Activated CD4-positive, alpha-beta T cell treated with anti-CD3 and anti-CD28 coated beads, Interleukin-2, amount 50 U/mL, for 48 hours (primary cell): Measurements from ENCODE around the gene PPME1.

Experiments
- DNase-seq, 2 experiments: peaks; one replicate each; pipeline ENCODE4 v3.0.0-alpha.2; 2020

Gene PPME1

DNA sequence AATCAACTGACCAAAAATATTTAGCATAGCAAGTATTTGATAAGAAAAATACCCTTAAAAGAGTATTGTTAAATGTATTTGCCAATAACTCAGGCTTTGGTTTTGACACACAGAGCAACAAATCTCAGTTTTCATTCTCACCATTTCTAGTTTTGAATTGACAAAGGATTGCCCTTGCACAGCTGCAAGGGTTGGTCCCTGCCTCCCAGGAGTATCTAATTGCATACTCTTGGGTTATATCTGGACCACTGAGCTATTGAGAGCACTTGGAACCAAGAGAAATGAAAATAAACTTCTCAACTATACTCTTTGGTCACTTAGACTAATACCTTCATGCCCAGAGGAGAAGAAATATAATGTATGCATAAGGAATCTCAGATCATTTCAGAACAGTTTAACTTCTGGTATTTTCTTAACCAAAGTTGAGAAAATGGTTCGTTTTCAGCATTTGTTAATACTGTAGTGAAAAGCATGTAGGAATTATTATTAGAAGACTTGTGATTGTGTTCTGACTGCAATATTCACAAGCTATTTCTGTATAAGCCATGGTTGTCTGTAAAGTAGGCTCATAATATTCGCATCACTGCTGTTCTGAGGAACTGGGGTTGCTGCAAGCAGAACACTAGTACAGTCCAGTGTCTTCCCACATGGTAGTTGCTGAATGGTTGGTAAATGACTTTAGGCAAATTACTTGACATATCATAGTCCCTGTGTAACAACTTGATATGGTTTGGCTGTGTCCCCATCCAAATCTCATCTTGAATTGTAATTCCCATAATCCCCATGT is 8.2 kb upstream of the PPME1 start:
- no peak for DNase-seq

DNA sequence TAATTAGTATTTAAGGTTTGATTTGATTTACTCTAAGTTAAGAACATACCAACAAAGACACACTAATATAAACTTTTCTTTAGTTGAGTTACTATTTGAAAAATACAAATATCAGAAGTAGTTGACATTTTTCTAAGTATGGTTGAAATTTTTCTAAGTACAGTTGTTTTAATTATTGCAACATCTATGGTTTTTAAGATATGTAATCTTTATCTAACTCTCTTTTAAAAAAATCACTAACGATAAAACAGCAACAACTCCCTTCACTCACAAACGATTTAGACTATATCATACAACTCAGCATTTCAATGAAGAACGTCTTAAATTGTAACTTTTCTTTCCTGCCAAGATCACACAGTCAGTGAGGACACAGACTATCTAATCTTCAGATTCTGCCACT is 2.3 kb upstream of the PPME1 start:
- no peak for DNase-seq

GRCh38 chr11:74169738-74170458 is 1.2 kb upstream of the PPME1 start:
- DNase-seq: no peak

DNA sequence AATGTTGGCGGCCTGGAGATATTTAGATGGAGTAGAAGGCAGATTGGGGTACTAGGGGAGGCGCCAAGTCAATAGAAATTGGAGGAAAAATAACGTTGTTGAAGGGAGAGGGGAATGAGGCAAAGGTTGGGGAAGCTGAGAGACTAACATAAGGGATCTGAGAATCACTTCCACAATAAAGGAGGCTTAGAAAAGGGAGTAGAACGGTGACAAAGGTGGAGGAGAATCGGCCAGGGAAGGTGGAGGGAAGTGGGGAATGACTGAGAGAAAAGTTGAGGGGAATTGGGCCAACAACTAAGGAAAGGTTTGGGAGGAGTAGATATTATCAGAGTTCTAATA is 510 bp downstream of the PPME1 start:
- DNase-seq: no peak

DNA sequence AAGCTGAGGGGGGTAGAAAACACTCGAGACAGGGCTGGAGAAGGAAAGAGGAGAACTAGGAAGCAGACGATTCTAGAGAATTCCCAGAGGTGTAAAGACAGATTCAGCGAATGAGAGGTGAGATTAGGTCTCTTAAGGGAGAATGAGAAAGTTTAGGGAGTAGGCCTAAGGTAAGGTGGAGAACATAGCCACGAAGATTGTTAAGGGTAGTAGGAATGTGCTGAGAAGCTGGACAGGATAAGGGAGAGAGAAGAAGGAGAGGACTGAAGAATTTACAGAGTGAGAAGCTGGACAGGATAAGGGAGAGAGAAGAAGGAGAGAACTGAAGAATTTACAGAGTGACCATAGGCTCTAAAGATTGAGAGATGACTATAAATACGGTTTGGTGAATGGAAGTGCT is 908 bp downstream of the PPME1 start:
- DNase-seq: no peak

DNA sequence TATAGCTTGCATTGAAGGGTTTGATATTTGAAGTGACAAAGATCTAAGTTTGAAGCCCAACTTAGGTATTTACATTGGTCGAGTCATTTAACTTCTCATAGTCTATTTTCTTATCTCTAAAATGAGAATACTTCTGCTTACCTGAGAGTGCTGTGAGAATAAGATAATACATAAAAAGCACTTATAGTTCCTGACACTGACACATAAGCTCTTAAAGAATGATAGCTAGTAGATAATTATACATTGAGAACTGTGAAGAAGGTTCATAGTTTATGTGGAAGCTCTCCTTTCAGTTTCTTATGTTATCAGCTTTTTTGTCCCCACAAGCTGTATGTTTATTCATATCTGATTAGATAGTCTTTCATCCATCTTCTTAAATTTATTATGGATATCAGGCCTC is 4.8 kb downstream of the PPME1 start:
- DNase-seq: no peak

DNA sequence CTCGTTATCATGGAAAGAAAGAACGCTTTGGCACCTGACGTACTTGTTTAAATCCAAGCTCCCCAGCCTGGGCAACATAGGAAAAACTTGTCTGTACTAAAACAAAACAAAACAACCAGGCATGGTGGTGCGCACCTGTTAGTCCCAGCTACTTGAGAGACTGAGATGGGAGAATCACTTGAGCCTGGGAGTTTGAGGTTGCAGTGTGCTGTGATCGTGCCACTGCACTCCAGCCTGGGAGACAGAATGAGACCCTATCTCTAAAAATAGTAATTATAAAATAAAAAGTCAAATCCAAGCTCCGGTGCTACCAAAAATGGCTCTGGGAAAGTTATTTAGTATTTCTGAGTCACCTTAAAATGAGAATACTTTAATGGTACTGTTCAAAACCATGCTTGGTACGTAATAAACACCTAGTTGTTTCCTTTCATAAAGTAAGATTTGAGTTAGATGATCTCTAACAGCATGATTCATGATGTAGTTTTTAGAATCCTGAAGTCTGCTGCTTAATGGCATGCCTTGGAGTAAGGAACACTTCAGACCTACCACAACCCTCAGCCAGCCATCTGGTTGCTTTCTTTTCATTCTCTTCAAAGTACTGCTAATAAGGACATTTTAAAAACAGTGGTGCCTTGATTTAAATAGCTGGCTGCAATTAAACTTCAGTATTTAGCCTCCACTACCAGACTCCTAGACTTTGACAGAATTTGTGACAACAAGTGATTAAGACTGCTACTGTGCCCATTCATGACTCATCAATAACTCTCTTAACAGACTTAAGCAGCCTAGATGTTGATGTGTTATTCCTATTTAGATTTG is 8.4 kb downstream of the PPME1 start:
- no peak for DNase-seq

- no peak for DNase-seq
Observed at GRCh38 chr11:74182635-74183034, 11.5 kb downstream of the PPME1 start.

- no peak for DNase-seq
Observed at GRCh38 chr11:74185285-74185684, 14.2 kb downstream of the PPME1 start.

- no peak for DNase-seq
Observed at GRCh38 chr11:74185695-74186094, 14.6 kb downstream of the PPME1 start.

- DNase-seq: no peak
Observed at GRCh38 chr11:74195828-74196227, 24.7 kb downstream of the PPME1 start.

- no peak for DNase-seq
Observed at GRCh38 chr11:74196781-74197486, 25.8 kb downstream of the PPME1 start.

DNA sequence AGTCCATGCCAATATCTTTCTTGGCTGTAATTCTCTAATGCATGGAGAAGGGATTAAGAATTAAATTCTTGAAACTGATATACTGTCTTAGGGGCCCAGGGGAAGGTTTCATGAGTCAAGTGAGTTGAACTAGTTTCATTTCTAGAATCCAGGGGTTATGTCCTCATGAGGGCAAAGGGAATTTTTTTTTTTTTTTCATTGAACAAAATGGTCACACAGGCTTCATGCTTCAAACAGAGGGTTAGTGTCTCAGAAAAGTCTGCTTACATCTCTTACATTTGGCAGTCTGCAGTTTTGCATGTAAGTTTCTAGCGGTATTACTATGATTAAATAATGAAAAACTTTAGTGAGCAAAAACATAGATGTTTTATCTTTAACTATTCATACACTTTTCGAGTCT is 32.9 kb downstream of the PPME1 start:
- DNase-seq: no peak

GRCh38 chr11:74204701-74205100 is 33.6 kb downstream of the PPME1 start:
- no peak for DNase-seq

- DNase-seq: no peak
Observed at GRCh38 chr11:74205181-74205580, 34.1 kb downstream of the PPME1 start.

- no peak for DNase-seq
Observed at GRCh38 chr11:74206746-74207145, 35.7 kb downstream of the PPME1 start.

DNA sequence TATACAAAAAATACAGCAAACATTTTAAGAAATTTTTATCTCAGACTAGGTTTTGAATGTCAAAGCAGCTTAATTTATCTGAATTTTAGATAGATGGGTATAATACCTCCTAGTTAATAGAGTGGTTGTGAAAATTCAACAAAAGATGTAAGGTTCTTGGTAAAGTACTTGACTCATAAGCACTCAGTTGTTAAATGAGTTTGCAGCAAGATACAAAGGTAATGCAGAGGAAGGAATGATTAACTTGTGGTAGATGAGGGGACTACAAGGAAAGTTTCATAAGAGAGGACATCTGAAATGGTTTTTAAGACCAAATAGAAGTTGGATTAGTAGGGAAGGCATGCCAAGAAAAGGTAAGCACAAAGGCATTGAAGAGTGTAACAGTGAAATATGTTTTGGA is 37.4 kb downstream of the PPME1 start:
- no peak for DNase-seq

GRCh38 chr11:74212533-74212932 is 41.4 kb downstream of the PPME1 start:
- no peak for DNase-seq

DNA sequence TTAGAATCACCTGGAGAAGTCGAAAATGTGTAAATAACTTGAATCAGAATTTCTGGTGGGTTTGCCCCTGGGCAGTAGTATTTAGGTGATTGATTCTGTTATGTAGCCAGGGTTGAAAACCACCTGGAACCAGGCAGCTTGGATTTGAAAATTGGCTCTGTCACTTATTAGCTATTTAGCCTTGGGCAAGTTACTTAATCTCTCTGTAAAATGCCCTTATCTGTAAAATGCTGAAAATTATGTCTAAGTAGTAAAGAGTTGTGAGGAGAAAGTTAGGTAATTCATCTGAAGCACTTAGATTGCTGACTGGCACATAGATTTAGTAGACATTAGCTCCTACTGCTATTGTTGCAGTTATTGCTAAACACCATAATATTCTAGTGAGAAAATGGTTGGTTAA is 49.3 kb downstream of the PPME1 start:
- DNase-seq: no peak

DNA sequence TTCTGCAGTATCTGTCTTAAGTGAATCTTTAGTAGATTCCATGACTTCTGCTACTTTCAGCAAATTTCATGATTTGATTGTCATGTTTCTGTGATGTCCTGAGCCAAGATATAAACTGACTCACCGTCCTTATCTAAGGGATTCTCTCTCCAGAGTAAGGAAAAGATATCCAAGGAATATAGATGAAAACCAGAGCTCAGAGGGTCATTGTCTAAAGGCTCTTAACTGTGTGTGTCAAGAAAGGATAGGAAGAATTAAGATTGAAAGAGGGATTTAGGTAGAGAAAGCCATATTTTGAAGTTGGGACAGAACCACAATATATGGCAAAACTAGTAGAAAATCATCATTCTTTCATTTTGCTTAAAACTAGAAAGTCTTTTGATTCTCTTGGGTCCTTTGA is 50.7 kb downstream of the PPME1 start:
- DNase-seq: no peak

- no peak for DNase-seq
Observed at GRCh38 chr11:74225565-74225964, 54.5 kb downstream of the PPME1 start.

GRCh38 chr11:74226907-74227306 is 55.8 kb downstream of the PPME1 start:
- no peak for DNase-seq

GRCh38 chr11:74232311-74232950 is 61.3 kb downstream of the PPME1 start:
- DNase-seq: no peak
